ENCODE results near the gene CCDC134. TPM values are rescaled to one million over a fixed set of nuclear protein-coding genes. Genes with fewer than 3 reads are reported as not detected.

The CCDC134 gene
- polyA plus RNA-seq, 5 donors = 8.1 to 10.0 (median 9.3) TPM

- DNase-seq = no peak
These were observed 18.2 kb upstream of the CCDC134 start for GRCh38 chr22:41782316-41782715.

GRCh38 chr22:41782751-41783150, 17.7 kb upstream of the CCDC134 start:
- DNase-seq = no peak

- DNase-seq = no peak
These were observed 13.1 kb upstream of the CCDC134 start for GRCh38 chr22:41787331-41787730.

- no peak for DNase-seq
These were observed 6.6 kb upstream of the CCDC134 start for GRCh38 chr22:41793871-41794270.

GRCh38 chr22:41798736-41799135, 1.7 kb upstream of the CCDC134 start:
- DNase-seq = no peak

DNA sequence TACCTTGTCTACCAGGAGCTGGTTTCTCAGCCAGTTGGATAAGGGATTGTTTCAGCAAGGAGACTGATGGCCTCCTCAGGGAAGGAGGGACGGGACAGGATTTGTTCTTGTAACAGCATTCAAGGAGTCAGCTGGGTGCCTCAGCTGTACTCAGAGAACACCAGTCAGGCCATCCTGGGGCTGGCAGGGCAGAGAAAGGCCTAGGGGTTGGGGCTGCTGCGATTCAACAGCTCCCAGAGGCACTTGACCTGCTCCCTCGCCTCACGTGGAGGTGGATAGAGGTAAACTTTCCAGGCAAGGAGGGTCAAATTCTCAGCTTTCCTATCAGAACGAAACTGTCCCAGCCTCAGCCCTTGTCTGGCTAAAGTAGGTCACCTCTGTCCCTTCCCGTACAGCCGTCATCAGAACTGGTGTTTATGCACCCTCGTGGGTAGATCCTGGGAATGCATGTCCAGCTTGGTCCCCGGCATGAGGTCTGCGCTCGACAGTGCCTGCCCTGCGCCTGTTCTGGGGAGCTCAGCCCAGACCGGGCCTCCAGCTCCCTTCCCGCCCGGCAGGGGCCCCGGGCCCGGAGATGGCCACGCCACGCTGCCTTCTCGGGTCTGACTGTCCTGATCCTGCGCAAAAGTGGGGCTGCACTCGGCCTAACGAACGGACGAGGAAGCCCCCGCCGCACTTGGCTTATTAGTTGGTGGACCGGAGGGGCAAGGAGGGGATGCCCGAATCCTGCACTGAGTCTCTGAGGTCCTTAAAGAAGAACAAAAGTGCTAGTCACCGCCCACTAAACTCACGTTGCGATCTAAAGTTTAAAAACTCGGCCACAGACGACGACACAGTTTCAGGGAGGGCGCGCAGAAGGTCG, 762 bp upstream of the CCDC134 start:
- peak in 1 of 2 donors; percentile 8 for DNase-seq

- DNase-seq = no peak
These were observed 804 bp downstream of the CCDC134 start for GRCh38 chr22:41801147-41801819.

GRCh38 chr22:41801886-41802285, 1.4 kb downstream of the CCDC134 start:
- DNase-seq = no peak

DNA sequence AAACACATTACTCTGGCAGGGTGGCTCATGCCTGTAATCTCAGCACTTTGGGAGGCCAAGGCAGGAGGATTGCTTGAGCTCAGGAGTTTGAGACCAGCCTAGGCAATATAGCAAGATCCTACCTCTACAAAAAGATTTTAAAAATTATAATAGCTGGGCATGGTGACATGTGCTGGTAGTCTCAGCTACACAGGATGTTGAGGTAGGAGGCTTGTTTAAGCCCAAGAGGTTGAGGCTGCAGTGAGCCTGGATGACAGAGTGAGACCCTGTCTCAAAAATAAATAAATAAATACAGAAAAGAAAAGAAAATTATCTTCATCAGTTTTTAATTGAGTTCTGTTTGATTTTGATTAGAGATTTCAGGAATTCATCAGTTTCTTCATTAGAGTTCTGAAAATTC, 5.2 kb downstream of the CCDC134 start:
- DNase-seq = no peak

DNA sequence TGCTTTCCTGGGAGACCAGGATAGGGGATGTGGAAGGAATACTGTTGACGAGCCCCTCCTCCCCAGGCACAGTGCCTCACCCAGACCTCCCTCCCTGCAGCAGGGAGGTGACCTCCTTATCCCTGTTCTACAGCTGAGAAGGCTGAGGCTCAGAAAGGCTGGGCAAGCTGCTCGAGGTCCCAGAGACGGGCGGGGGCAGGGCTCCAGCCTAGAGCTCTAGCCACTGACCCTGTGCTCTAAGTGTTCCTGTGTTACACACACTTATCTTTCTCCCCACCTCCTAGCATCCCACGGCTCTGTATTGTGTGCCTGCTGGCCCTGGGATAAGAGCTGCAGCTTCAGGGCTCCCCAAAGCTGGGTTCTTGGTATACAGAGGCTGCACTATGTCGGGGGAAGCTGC, 7.9 kb downstream of the CCDC134 start:
- no peak for DNase-seq

- DNase-seq = no peak
These were observed 9.5 kb downstream of the CCDC134 start for GRCh38 chr22:41810022-41810421.

- DNase-seq = no peak
These were observed 12.5 kb downstream of the CCDC134 start for GRCh38 chr22:41812805-41813545.

DNA sequence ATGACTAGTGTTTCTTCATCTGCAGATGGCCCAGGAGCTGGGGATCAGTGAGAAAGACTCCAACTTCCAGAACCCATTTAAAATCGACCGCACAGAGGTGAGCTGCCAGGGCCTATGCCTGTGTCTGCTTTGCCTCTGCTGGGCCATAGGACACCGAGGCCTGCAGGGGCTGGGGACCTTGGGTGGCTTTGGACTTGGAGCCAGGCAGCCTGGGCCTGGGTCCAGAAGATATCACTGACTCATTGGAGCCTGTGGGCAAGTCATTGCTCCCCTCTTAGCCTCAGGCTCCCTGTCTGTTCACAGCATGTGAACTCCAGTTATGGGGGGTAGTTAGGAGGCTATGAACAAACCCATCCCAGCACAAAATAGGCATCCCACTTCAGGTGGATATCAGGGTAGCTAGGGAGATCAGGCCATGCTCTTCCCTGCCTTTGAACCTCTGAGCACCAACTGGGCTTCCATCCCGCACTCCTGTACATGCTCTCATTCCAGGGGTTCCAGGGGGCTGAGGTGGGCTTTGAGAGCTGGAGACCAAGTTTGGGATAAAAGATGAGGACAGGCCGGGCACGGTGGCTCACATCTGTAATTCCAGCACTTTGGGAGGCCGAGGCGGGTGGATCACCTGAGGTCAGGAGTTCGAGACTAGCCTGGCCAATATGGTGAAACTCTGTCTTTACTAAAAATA, 13.4 kb downstream of the CCDC134 start:
- no peak for DNase-seq

GRCh38 chr22:41815716-41816115, 15.2 kb downstream of the CCDC134 start:
- DNase-seq = no peak

DNA sequence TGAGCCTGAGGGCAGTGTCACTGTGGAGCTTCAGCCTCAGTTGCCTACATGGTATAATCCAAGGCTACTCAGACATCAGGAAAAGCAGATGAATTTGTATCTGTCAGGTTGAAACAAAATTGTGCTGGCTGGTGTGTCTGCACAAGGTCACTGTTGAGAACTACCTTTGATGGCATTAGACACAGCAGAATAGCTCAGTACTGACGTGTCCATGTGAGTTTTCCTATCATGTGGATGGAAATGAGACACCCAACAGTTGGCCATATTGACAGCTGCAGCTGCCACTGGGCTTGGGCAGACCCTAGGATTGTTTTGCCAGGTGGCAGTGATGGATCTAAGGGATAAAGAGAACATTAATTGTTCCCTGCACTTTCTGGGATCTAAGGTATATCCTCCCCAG, 15.8 kb downstream of the CCDC134 start:
- no peak for DNase-seq

DNA sequence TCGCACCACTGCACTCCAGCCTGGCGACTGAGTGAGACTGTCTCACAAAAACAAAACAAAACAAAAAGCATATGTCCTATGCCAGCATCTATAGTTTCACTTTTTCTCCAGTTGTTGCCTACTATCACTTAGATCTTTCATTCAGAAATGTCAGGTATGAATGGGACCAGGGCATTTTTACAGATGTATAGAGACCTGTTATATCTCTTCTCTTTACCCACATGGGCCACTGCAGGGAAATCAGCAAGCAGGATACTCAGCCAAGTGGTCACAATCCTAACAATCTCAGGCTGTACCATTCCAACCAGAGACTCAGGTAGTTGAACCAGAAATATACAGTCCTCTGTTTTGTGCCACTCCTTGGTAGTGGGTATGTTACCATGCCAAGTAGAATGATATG, 16.4 kb downstream of the CCDC134 start:
- DNase-seq = no peak

DNA sequence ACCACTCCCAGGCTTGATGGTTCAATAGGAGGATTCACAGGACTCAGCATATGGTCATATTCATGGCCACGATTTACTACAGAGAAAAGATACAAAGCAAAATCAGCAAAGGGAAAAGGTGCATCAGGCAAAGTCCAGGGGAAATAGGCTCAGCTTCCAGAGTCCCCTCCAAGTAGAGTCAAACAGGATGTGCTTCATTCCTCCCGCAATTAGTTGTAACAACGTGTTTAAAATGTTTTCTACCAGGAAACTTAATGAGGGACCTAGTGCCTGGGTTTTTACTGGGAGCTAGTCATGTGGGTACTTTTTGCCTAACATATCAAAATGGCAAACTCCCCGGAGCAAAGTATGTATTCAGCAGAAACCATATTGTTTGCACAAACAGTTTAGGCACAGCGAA, 17.5 kb downstream of the CCDC134 start:
- no peak for DNase-seq

DNA sequence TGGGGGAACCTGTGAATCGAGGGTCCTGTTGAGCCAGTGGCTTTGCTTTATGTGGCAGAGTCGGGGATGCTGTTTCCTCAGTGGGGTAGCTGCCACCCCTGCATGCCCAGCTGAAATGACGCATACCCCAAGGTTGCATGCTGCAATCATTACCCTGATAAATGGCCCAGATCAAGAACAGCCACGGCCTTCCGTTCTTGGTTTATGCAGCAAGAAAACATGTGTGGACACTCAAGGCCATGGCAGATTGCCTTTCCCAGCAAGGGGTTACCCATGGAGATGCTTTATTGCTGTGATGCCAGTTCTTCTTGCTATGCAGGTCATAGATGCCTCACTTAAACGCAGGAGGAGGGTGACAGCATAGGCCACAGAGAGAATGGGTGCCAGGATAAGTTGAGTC, 18.1 kb downstream of the CCDC134 start:
- DNase-seq = no peak

DNA sequence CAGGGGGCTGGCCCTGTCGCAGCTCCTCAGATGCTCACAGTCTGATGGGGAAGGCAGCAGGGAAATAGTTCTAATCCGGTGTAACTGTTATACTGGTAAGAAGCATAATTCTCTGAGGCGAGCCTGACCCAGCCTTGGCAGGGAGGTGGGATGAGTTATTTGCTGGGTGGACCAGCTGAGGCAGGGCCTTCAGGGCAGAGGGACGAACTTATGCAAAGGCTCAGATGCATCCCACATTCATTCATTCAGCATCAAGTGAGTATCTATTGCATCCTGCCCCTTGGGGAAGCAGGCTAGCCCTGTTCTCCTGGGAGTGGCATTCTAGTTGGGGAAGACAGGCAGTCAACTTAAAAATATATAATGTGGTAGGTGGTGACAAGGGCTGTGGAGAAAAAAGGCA, 18.8 kb downstream of the CCDC134 start:
- DNase-seq = no peak

DNA sequence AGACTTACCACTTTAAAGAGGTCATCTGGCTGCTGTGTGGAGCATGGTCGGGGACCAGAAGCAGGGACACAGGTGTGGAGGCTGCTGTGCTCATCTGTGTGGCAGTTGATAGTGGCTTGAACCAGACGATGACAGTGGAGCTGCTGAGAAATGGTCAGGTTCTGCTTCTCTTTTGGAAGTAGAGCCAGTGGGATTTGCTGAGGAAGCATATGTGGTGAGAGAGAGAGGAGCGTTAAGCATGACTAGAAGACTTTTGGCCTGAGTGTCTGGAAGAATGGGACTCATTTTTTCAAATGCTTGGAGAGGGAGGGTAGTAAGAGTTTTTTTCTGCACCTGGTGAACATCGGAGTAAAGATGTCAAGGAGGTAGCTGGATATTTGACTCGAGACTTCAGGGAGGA, 20.0 kb downstream of the CCDC134 start:
- DNase-seq = no peak

DNA sequence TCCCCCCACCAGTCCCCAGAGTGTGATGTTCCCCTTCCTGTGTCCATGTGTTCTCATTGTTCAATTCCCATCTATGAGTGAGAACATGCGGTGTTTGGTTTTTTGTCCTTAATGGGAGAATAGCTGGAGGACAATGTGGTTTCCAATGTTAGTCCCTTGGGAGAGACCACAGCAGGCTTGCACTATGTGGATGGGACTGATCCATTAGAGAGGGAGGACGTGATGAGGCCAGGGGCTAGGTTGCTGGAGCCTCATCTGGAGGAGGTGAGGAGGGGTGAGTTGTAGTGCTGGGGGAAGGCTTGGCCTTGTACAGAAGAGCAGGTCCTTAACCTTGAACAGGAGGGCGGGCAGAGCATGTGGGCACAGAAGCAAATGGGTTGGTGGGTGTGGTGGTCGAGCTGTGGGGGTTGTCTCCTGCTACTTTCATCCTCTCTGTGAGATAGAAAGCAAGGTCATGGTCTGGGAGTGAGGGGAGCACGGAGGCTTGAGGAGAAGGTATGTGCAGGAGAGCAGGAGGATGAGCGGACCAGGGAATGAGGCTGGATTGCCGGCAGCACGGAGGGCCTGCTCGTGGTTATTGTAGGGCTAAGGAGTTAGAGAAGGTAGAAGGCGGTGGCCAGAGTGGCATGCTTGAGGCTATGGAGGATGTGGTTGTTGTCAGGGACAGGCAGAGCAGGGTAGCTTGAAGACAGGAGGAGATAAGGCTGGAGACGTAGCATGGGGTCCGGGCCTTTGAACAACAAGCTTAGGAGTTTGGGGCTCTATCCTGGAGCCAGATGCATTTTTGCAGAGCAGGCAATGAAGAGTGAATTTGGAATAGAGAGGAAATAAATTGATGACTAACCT, 21.2 kb downstream of the CCDC134 start:
- DNase-seq = no peak
